ENCODE results near the gene PTBP1.
"Not testable (repeated sequence)": the region's sequence is repeated elsewhere in the genome, so short reads cannot be mapped to it uniquely, and the experiment has no call there.

PTBP1 gene

GRCh38 chr19:850221-850978, 53.1 kb downstream of the PTBP1 start:
- no peak overlapping the region for H3K4me3 ChIP-seq
- TF ChIP-seq Cebpa-rat (IDR thresholded peaks at IDR 0.05): no peak

DNA sequence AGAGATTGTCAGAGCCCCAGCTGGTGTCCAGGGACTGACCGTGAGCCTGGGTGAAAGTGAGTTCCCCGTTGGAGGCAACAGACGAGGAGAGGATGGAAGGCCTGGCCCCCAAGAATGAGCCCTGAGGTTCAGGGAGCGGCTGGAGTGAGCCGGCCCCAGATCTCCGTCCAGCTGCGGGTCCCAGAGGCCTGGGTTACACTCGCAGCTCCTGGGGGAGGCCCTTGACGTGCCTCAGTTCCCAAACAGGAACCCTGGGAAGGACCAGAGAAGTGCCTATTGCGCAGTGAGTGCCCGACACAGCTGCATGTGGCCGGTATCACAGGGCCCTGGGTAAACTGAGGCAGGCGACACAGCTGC, 53.7 kb downstream of the PTBP1 start:
- H3K4me1 ChIP-seq: peaks cover 5 to 21% (median 9%) of the 10 kb centered on the region in 10 experiments; a peak in 14 of 20 replicates

More at GRCh38 chr19:850221-850978, 53.1 kb downstream of the PTBP1 start:
- Histone ChIP-seq H4K20me1 (peaks cover 0 to 13% (median 0%) of the 10 kb centered on the region in 11 experiments; a peak in 7 of 22 replicates), H3K9me3 (replicated peaks in 1 of 11) (no peaks in the 10 kb centered on the region), H3K36me3 (no peaks in the 10 kb centered on the region), H3K9ac (peak overlapping the region in 2 of 11 experiments; percentile 11 to 29; a peak in 1 of 22 replicates), H3K4me2 (peak overlapping the region in 5 of 11 experiments; percentile 22 to 70 (median 62); a peak in 8 of 22 replicates), H3K27ac (peak overlapping the region in 1 of 11 experiments; percentile 25; a peak in 1 of 22 replicates), H3K4me1 (peaks cover 5 to 21% (median 9%) of the 10 kb centered on the region in 10 experiments; a peak in 14 of 20 replicates), H3K27me3 (peaks cover 54 to 80% (median 73%) of the 10 kb centered on the region in 11 experiments)

DNA sequence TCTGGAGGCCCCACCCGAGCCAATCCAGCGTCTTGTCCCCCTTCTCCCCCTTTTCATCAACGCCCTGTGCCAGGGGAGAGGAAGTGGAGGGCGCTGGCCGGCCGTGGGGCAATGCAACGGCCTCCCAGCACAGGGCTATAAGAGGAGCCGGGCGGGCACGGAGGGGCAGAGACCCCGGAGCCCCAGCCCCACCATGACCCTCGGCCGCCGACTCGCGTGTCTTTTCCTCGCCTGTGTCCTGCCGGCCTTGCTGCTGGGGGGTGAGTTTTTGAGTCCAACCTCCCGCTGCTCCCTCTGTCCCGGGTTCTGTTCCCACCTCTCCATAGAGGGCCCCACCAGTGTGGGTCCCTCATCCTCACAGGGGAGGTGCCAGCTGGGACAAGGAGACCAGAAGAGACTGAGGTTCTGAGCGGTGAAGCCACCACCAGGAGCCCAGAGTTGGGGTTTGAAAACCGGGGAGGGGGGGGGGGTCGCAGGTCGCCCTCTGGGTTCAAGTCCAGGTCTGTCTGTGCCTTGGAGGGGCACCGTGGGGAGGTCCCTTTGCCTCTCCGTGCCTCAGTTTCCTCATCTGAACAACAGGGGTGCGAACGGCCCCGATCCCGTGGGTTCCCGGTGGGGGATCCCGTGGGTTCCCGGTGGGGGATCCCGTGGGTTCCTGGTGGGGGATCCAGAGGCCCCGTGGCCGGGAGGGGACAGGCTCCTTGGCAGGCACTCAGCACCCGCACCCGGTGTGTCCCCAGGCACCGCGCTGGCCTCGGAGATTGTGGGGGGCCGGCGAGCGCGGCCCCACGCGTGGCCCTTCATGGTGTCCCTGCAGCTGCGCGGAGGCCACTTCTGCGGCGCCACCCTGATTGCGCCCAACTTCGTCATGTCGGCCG, 55.1 kb downstream of the PTBP1 start, which contains the start of gene ELANE:
Gene ELANE, plus strand, starts transcription at position 168 of the 878 bp plus-strand sequence. Its CDS starts 26 bp downstream, at position 194.
- Histone ChIP-seq H3K4me3 (no peak within 1 kb of the TSS), H3K27me3 (peaks cover 35 to 63% (median 56%) of the 10 kb centered on the region in 11 experiments), H3K36me3 (no peaks in the 10 kb centered on the region), H3K9me3 (replicated peaks in 1 of 11) (no peaks in the 10 kb centered on the region), H3K4me1 (peaks cover 5 to 22% (median 8%) of the 10 kb centered on the region in 10 experiments; a peak in 15 of 20 replicates), H3K4me2 (no peak within 1 kb of the TSS), H4K20me1 (peaks cover 0 to 5% (median 0%) of the 10 kb centered on the region in 11 experiments; a peak in 6 of 22 replicates), H3K27ac (no peak within 1 kb of the TSS), H3K9ac (no peak within 1 kb of the TSS)
- no peak for TF ChIP-seq Cebpa-rat (IDR thresholded peaks at IDR 0.05)

More for the DNA sequence above, 53.7 kb downstream of the PTBP1 start:
- no peak for TF ChIP-seq Cebpa-rat (IDR thresholded peaks at IDR 0.05)
- H3K27ac ChIP-seq: peak overlapping the region in 1 of 11 experiments; percentile 25; a peak in 1 of 22 replicates
- H3K4me3 ChIP-seq: no peak overlapping the region
- no peaks in the 10 kb centered on the region for H3K36me3 ChIP-seq
- peaks cover 0 to 11% (median 0%) of the 10 kb centered on the region in 11 experiments; a peak in 7 of 22 replicates for H4K20me1 ChIP-seq
- H3K4me2 ChIP-seq: peak overlapping the region in 5 of 11 experiments; percentile 22 to 70 (median 62); a peak in 7 of 22 replicates
- peak overlapping the region in 2 of 11 experiments; percentile 11 to 29; a peak in 1 of 22 replicates for H3K9ac ChIP-seq
- H3K27me3 ChIP-seq: peaks cover 49 to 74% (median 67%) of the 10 kb centered on the region in 11 experiments
- no peaks in the 10 kb centered on the region for H3K9me3 ChIP-seq (replicated peaks in 1 of 11)

DNA sequence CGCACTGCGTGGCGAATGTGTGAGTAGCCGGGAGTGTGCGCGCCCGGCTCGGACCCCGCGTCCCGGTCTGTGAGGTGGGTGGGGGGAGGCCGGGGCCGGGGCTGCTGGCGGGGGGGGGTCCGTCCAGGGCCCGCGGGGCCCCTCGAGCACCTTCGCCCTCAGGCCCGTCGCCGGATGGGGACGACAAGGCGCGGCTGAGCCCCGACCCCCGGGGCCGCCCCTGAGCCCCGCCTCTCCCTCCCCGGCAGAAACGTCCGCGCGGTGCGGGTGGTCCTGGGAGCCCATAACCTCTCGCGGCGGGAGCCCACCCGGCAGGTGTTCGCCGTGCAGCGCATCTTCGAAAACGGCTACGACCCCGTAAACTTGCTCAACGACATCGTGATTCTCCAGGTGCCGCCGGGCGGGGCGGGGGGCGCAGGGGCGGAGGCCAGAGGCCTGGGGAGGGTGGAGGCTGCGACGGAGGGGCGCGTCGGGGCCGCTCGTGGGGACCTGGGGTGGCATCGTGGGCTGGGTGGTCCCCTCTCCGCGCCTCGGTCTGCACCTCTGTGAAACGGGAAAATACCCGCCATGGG, 55.8 kb downstream of the PTBP1 start:
- Histone ChIP-seq H3K4me2 (no peak overlapping the region), H4K20me1 (no peaks in the 10 kb centered on the region; a peak in 5 of 22 replicates), H3K27ac (no peak overlapping the region), H3K9me3 (replicated peaks in 1 of 11) (no peaks in the 10 kb centered on the region), H3K27me3 (peaks cover 27 to 63% (median 56%) of the 10 kb centered on the region in 11 experiments), H3K36me3 (no peaks in the 10 kb centered on the region), H3K9ac (no peak overlapping the region), H3K4me1 (peaks cover 0 to 22% (median 5%) of the 10 kb centered on the region in 10 experiments; a peak in 13 of 20 replicates), H3K4me3 (no peak overlapping the region)
- TF ChIP-seq Cebpa-rat (IDR thresholded peaks at IDR 0.05): no peak

GRCh38 chr19:853614-854220, 56.5 kb downstream of the PTBP1 start:
- Histone ChIP-seq H3K27me3 (peaks cover 23 to 63% (median 56%) of the 10 kb centered on the region in 11 experiments), H3K4me1 (peaks cover 0 to 21% (median 5%) of the 10 kb centered on the region in 10 experiments; a peak in 15 of 20 replicates)
- H3K4me3 ChIP-seq; H3K27ac ChIP-seq; H3K9ac ChIP-seq; H3K9me3 ChIP-seq (replicated peaks in 1 of 11); H3K4me2 ChIP-seq; H4K20me1 ChIP-seq; H3K36me3 ChIP-seq: not testable (repeated sequence)

GRCh38 chr19:854549-854948, 57.3 kb downstream of the PTBP1 start:
- Histone ChIP-seq H3K4me2 (no peak overlapping the region), H3K27me3 (peaks cover 24 to 63% (median 56%) of the 10 kb centered on the region in 11 experiments), H3K4me3 (no peak overlapping the region), H3K4me1 (peaks cover 5 to 29% (median 13%) of the 10 kb centered on the region in 10 experiments; a peak in 19 of 20 replicates), H3K36me3 (no peaks in the 10 kb centered on the region), H4K20me1 (peaks cover 0 to 8% (median 0%) of the 10 kb centered on the region in 11 experiments; a peak in 8 of 22 replicates), H3K9ac (no peak overlapping the region), H3K9me3 (replicated peaks in 1 of 11) (peaks cover 0 to 5% (median 0%) of the 10 kb centered on the region in 11 experiments; a peak in 1 of 22 replicates), H3K27ac (no peak overlapping the region)
- no peak for TF ChIP-seq Cebpa-rat (IDR thresholded peaks at IDR 0.05)

GRCh38 chr19:855142-855541, 57.9 kb downstream of the PTBP1 start:
- H3K27ac ChIP-seq: no peak overlapping the region
- H3K4me3 ChIP-seq: no peak overlapping the region
- H3K9me3 ChIP-seq (replicated peaks in 1 of 11): peaks cover 0 to 5% (median 0%) of the 10 kb centered on the region in 11 experiments; a peak in 1 of 22 replicates
- H4K20me1 ChIP-seq: peaks cover 0 to 13% (median 0%) of the 10 kb centered on the region in 11 experiments; a peak in 8 of 22 replicates
- H3K4me1 ChIP-seq: peaks cover 7 to 35% (median 18%) of the 10 kb centered on the region in 10 experiments; a peak in 19 of 20 replicates
- H3K9ac ChIP-seq: no peak overlapping the region
- no peak for TF ChIP-seq Cebpa-rat (IDR thresholded peaks at IDR 0.05)
- H3K36me3 ChIP-seq: no peaks in the 10 kb centered on the region
- H3K27me3 ChIP-seq: peaks cover 30 to 63% (median 56%) of the 10 kb centered on the region in 11 experiments
- no peak overlapping the region for H3K4me2 ChIP-seq
